ENCODE results near the gene KNCN.

The KNCN gene

DNA sequence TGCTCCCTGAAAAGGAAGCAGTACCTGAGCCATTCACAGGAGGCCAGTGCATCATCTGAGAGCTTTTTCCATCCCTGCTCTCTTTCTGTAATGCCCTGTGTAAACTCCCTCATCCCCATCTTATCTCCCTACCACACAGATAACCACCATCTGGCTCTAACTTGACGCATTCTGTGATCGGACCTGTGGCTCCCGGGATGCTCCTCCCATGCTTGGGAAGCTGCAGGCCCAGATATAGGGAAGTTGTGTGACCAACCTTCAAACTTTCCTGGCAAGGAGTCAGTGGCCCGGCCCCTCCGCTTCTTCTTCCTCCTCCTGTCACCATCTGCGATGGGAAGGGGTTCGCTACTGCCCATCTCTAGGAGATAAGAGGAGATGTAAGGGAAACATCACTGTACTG, 31.5 kb upstream of the KNCN start:
- peaks cover 19% of the 10 kb centered on the region for H3K36me3 ChIP-seq (replicated peaks)
- H3K27ac ChIP-seq = no peak overlapping the region
- in situ Hi-C loops (cut with HindIII; ENCODE audit: low pct_ligation_motif_present, low sequenced_read_pairs) = no loop called here

DNA sequence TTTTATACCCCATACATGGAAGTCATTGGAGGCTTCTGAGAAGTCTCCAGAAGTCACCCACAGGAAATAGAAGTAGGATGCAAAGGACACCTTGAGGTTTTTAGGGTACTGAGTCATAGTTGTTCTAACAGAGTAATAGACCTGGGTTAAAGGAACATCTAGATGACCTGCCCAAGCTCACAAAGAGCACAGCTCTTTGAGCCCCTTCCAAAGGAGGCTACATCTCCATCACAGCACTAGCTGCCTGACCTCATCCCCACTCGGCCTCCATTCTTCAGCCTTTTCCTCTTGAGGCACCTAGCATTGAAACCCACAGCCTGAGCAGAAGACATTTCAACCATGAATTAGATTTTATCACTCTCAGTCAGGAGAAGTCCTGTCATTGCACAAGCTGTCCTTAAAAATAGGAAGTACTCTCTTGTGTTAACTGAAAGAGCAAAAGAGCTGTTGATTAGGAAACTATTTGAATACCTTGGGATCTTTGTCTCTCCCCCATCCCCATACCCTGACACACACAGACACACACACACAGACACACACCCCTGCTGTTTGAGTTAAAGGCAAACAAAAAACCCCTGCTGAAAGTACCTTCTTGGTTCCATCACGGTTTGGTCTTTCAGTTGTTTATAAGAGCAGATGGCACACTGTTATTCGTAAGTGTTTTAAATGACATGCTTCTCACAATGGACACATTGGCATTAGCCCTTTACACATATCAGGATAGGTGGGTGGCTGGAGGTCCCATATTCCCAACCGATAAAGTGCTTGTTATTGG, 30.4 kb upstream of the KNCN start:
- Histone ChIP-seq H3K27me3 (replicated peaks) (no peaks in the 10 kb centered on the region), H3K27ac (no peak overlapping the region), H3K36me3 (replicated peaks) (peaks cover 19% of the 10 kb centered on the region), H3K4me3 (ENCODE audit: low read depth, low read length) (no peak overlapping the region)
- DNase-seq = no peak
- TF ChIP-seq, protein P1, sequence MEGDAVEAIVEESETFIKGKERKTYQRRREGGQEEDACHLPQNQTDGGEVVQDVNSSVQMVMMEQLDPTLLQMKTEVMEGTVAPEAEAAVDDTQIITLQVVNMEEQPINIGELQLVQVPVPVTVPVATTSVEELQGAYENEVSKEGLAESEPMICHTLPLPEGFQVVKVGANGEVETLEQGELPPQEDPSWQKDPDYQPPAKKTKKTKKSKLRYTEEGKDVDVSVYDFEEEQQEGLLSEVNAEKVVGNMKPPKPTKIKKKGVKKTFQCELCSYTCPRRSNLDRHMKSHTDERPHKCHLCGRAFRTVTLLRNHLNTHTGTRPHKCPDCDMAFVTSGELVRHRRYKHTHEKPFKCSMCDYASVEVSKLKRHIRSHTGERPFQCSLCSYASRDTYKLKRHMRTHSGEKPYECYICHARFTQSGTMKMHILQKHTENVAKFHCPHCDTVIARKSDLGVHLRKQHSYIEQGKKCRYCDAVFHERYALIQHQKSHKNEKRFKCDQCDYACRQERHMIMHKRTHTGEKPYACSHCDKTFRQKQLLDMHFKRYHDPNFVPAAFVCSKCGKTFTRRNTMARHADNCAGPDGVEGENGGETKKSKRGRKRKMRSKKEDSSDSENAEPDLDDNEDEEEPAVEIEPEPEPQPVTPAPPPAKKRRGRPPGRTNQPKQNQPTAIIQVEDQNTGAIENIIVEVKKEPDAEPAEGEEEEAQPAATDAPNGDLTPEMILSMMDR (IDR thresholded peaks at IDR 0.05; ENCODE audit: low read depth, low read length, missing control alignments) = no peak
- in situ Hi-C loops (cut with HindIII; ENCODE audit: low pct_ligation_motif_present, low sequenced_read_pairs) = no loop called here

More for the DNA sequence above, 31.5 kb upstream of the KNCN start:
- no peaks in the 10 kb centered on the region for H3K27me3 ChIP-seq (replicated peaks)
- no peak for DNase-seq
- no peak overlapping the region for H3K4me3 ChIP-seq (ENCODE audit: low read depth, low read length)
- TF ChIP-seq, protein P1 (IDR thresholded peaks at IDR 0.05; ENCODE audit: low read depth, low read length, missing control alignments) = no peak

DNA sequence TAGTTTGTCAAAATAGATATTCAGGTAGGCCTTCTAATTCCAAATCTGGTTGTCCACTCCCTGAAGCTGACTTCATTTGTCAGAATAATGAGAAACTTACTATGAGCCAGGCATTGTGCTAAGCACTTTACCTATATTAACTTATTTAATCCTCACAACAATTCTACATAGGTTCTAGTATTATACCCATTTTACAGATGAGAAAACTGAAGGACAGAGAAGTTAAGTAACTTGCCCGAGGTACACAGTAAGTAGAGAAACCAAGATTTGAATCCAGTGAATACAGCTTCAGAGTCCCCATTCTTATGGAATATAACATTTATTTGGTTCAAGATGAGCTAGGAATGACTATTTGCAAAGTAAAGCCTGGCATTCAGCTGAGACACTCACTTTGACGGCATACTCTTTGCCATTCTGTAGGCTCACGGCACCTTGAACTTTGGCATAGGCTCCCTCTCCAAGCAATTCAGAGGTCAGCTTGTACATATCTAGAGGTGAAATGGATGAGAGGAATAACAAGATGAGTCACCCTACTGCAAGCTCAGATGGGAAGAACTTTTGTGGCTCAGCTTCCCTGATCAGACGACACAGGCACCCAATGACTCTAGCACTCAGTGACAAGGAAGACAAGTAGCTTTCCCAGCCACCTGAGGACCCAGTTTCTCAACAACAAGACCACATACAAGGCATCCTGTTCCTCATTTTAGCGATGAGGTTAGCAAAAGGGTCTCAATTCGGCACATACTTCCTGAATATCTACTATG, 28.9 kb upstream of the KNCN start:
- Histone ChIP-seq H3K27ac (no peak overlapping the region), H3K36me3 (replicated peaks) (peaks cover 19% of the 10 kb centered on the region), H3K27me3 (replicated peaks) (no peaks in the 10 kb centered on the region), H3K4me3 (ENCODE audit: low read depth, low read length) (no peak overlapping the region)
- TF ChIP-seq, protein P1 (IDR thresholded peaks at IDR 0.05; ENCODE audit: low read depth, low read length, missing control alignments) = no peak
- peak; percentile 19 for DNase-seq
- in situ Hi-C loops (cut with HindIII; ENCODE audit: low pct_ligation_motif_present, low sequenced_read_pairs) = no loop called here

DNA sequence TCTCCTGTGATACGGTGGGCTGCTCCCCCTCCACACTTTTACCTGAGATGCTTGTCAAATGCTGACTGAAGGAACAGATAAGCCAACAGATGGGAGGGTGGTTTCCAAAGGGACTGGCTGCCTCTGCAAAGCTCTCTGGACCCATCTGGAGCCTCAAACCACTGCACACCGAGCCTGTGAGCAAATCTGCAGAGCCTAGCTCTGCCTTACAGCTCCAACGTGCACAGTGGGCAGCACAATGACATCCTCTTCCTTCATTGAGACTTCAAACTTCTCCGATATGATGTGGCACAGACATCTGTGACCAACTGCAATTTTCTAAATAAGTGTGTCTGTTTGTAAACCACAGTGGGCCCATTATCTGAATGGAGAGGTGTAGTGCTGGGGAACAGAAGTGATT, 26.2 kb upstream of the KNCN start:
- H3K4me3 ChIP-seq (ENCODE audit: low read depth, low read length) = no peak overlapping the region
- H3K36me3 ChIP-seq (replicated peaks) = peaks cover 19% of the 10 kb centered on the region
- no peak for DNase-seq
- H3K27me3 ChIP-seq (replicated peaks) = no peaks in the 10 kb centered on the region
- TF ChIP-seq, protein P1 (IDR thresholded peaks at IDR 0.05; ENCODE audit: low read depth, low read length, missing control alignments) = no peak
- H3K27ac ChIP-seq = no peak overlapping the region
- in situ Hi-C loops (cut with HindIII; ENCODE audit: low pct_ligation_motif_present, low sequenced_read_pairs) = no loop called here

DNA sequence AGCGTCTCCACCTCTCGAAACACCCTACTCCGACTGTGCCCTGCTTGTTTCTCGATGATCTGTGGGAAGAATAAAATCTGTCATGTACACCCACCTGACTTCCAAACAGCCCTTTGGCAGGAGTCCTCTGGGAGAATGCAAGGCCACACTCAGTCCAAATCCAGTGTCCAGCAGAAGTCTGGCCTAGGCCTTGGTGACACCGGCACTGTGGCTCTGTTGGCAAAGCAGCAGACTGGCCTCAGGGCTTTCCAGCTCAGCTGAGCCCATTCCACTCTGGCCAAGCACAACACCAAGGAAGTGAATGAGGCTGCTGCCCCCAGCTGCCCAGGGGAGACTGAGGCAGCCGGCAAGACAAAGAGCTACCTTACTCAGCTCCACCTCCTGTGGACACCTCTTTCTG, 25.1 kb upstream of the KNCN start:
- Histone ChIP-seq H3K4me3 (ENCODE audit: low read depth, low read length) (no peak overlapping the region), H3K27ac (no peak overlapping the region), H3K36me3 (replicated peaks) (peaks cover 8% of the 10 kb centered on the region), H3K27me3 (replicated peaks) (no peaks in the 10 kb centered on the region)
- in situ Hi-C loops (cut with HindIII; ENCODE audit: low pct_ligation_motif_present, low sequenced_read_pairs) = no loop called here
- TF ChIP-seq, protein P1 (IDR thresholded peaks at IDR 0.05; ENCODE audit: low read depth, low read length, missing control alignments) = no peak
- no peak for DNase-seq
